Activated T-cell treated with anti-CD3 and anti-CD28 coated beads, Interleukin-2, amount 50 U/mL, for 1 hour (primary cell): ENCODE data around the gene TRIM68.

Experiments used
- DNase-seq: peaks from one replicate; pipeline ENCODE4 v3.0.0-alpha.2; 2020

The TRIM68 gene

GRCh38 chr11:4605057-4605456, 3.0 kb downstream of the TRIM68 start:
- no peak for DNase-seq

- DNase-seq: no peak
These were observed 14.3 kb downstream of the TRIM68 start, which contains the start of gene OR52I1 for GRCh38 chr11:4593739-4594138. TSS of gene OR52I1 (plus strand) at chr11:4594039. CDS start at chr11:4594039, 0 bp downstream.

GRCh38 chr11:4589017-4589416, 19.0 kb downstream of the TRIM68 start:
- no peak for DNase-seq

GRCh38 chr11:4581443-4581842, 26.6 kb downstream of the TRIM68 start, which contains the start of gene OR52I2:
TSS of gene OR52I2 (plus strand) at chr11:4581743.
- DNase-seq: no peak

GRCh38 chr11:4580124-4580523, 27.9 kb downstream of the TRIM68 start:
- no peak for DNase-seq

- DNase-seq: no peak
These were observed 29.4 kb downstream of the TRIM68 start for GRCh38 chr11:4578624-4579023.

GRCh38 chr11:4577761-4578160, 30.3 kb downstream of the TRIM68 start:
- no peak for DNase-seq

GRCh38 chr11:4576880-4577279, 31.2 kb downstream of the TRIM68 start:
- DNase-seq: no peak

GRCh38 chr11:4569075-4569474, 39.0 kb downstream of the TRIM68 start:
- DNase-seq: no peak

- DNase-seq: no peak
These were observed 42.7 kb downstream of the TRIM68 start for GRCh38 chr11:4565371-4565770.

- DNase-seq: no peak
These were observed 47.6 kb downstream of the TRIM68 start for GRCh38 chr11:4560467-4560866.

- no peak for DNase-seq
These were observed 48.2 kb downstream of the TRIM68 start for GRCh38 chr11:4559527-4560440.

GRCh38 chr11:4551346-4551979, 56.6 kb downstream of the TRIM68 start:
- DNase-seq: no peak
